Activated CD4-positive, alpha-beta T cell treated with anti-CD3 and anti-CD28 coated beads, Interleukin-2, Interleukin-4, amounts not matched to agents 100 ng/mL and 50 ng/mL, durations not matched to agents 16 hours and 8 hours (primary cell): ENCODE results near the gene PPIL6.
A peak's percentile ranks its signal among the peaks of the same experiment; 100 is the strongest.
"Not testable (repeated sequence)": the region's sequence is repeated elsewhere in the genome, so short reads cannot be mapped to it uniquely, and the experiment has no call there.

Experiments used
- DNase-seq: peaks from one replicate; pipeline ENCODE4 v3.0.0-alpha.2; 2020; ENCODE audit warnings: low spot score

Gene PPIL6

DNA sequence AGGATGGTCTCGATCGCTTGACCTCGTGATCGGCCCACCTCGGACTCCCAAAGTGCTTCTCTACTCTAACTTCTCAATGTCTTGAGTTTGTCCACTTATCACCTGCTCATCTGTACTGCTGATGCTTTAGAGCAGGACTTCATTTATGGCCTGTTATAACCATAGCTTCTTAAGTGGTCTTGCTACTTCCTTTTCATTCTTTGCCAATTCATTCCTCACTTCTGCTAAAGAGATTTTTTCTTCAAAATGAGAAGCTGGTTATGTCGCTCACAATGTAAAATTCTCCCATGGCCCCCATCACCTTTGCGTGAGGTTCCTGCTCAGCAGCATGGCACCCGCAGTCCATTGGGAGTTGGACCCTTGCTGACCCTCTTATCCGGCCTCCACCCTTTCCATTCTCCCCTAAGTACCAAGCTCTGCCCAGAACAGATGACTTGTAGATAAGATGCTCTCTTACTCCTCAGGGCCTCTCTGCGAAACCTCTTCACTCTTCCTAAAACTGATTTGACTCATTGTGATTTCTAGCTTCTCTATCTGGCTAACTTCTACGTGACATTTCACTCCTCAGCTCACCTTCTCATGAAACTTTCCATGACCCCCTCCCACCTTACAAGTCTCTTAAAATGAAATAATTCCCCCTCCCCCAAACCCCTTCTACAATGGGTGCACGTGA lies 44.2 kb downstream of the PPIL6 start:
- no peak for DNase-seq

DNA sequence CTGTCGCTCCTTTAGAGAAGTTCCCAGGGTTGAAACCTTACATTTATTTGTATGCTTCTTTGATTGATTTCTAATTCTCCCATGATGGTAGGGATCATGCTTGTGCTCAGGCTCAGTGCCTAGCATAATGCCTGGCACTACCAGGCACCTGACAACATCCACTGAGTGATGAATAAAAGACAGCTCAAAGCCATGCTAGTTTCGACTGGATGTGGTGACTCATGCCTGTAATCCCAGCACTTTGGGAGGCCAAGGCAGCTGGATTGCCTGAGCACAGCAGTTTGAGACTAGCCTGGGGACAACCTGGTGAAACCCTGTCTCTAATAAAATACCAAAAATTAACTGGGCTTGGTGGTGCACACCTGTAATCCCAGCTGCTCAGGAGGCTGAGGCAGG lies 46.5 kb downstream of the PPIL6 start:
- no peak for DNase-seq

DNA sequence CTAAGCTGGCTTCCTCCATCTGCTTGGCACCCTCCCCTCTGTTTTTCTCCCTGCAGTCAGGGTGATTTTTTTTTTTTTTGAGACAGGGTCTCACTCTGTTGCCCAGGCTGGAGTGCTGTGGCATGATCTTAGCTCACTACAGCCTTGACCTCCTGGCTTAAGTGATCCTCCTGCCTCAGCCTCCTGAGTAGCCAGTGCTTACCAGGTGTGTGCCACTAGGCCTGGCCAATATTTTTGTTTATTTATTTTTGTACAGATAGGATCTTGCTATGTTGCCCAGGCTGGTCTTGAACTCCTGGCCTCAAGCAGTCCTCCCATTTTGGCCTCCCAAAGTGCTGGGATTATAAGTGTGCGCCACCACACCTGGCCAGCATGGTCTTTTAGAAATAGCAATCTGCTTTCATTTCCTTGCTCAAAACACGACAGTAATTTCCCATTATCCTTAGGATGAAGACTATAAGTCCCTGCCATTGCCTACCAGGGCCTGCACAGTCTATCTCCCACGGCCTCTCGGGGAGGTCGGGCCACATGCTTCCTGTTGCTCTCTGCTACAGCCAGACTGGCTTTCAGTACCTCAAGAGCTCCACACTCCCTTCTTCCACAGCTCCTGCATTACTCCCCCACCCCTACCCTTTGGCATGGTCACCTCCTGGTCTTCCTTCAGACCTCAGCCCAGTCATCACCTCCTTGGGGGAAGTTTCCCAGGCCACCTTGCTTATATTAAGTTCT lies 47.1 kb downstream of the PPIL6 start:
- no peak for DNase-seq

DNA sequence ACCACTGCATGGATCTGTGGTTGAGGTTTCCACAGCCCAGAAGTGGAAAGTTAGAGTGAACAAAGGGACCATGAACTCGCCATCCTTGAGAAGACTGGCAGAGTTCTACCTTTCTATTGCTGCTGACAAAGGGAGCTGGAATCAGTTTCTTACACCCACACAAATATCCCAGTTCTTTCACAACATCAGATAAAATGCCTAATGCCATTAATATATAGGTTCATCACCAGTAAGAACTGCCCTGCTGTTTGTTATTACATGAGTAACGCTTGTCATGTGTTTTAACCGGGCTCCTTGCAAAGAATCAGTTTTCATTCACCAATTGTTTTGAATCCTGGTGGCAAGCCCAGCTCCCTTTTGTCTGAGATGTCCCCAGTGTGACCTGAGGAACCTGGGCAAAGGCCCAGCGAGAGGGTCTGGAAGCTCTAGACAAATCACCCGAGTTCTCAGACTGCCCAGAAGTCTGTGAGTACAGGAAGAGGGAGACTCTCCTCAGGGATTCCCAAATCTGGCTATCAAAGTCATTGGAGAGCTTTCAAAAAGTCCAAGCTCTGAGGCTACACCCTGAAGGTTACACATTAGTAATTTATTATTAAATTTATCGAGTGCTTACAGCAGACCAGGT lies 50.7 kb downstream of the PPIL6 start:
- DNase-seq = no peak

DNA sequence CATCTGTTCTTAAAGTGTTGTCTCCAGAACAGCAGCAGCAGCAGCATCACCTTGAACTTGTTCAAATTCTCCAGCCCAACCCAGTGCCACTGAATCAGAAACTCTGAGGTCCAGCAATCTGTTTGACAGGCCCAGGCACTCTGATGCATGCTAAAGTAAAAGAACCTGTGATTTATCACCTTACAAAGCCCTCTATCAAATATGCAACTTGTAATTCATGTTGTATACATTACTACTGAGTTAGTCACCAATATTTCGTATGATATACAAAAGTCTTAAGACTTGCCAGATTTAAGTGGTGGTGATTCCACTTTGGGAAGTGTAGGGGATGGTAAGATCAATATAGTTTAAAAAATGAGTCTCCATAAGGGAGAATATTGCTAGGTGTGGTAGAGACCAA lies 52.2 kb downstream of the PPIL6 start:
- DNase-seq = no peak

DNA sequence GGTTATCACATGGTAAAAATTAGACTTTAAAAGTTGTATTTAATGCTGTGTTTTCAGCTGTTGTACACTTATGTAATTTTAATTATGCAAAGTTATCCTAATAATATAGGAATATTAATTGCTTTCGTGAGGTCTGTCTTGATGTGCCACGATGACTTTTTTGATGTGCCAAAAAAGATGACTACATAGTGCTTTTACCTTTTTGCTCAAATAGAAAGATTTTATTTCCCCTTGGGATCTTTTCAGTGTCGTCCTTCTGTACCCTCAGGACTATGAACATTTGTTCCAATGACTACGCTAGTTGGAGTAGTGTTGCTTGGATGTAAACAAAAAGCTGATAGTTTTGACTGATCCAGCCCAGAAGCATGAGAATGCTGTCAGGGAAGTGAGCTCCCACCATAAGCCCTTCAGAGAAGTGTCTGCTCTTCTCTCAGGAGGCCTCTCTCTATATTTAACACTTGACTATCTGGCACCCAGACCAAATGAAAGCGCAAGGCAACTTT lies 56.9 kb downstream of the PPIL6 start:
- DNase-seq = no peak

DNA sequence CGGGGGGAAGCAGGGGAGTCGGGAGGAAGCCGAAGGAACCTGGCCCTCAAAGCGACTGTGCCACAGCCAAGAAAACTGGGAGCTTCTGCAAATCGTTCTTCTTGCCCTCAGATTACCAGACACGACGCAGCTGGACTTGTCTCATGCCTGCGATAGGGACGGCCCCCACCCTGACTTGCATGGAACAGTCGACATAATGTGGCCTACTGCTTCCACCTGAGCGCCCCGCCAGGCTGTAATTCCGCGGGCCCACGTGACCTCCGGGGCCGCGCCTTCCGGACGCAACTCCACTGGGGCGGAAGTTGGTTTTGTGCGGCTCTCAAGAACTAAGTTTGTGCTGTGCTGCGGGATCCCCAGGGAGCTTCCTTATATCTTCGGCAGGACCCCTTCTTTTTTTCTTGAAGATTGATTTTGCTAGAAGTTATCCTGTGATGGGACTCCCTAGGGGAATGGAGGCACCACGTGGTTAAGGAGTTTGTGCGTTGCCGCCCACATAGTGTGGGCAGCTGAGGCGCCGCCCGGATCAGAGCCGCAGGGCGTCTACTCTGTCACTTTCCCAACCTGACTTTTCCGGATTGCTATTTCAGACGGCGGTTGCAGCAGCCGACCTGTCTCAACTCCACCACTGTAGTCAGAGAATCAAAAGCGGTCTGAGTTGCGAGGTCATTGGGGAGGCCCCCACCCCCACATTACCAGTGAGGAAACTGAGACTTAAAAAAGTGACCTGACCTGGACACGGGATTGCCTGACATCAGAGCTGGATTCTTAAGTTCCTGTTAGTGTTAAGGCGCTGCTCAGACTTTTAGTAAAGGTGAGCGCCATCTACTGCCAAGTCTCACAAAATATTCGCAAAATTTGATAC lies 57.6 kb downstream of the PPIL6 start:
- peak; percentile 92 for DNase-seq

DNA sequence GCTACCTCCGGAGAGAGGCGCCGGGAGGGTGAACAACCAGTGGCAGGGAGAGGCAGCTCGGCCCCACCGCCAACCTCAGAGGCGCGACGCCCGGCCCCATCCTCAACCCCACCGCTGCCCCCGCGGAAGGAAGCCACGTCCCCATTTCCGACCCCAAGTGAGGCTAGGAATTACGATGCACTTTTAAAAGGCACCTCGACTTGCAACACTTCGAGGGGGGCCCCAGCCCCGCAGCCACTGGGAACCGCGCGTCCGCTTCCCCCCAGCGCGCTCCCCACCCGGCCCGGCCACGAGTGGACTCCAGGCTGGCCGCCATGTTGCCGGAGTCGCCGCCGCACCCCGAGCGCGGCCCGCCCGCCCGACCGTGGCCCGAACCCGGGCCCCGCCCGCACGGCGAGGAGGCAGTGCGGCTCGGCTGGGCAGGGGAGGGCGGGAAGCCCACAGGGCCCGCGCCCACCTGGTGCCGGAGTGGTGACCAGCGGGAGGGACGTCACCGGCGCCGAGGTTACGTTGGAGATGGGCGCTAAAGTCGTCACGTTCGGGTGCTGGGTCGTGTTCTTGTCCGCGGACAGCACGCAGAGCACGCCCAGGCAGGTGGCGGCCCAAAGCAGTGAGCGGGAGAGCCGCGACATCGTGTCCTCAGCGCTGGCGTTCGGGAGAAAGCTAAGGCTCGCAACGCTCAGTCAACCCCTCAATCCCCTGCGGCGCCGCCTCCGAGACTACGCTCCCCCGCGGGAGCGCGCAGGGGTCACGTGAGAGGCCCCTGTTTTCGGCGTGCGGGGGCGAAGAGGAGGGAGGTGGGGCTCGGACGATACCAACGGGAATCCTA lies 58.5 kb downstream of the PPIL6 start, which contains the start of gene CD164:
CD164 (minus strand) TSS at position 721 of the 829 bp plus-strand sequence; CDS start at position 632, 89 bp downstream.
- peak; percentile 93 for DNase-seq

DNA sequence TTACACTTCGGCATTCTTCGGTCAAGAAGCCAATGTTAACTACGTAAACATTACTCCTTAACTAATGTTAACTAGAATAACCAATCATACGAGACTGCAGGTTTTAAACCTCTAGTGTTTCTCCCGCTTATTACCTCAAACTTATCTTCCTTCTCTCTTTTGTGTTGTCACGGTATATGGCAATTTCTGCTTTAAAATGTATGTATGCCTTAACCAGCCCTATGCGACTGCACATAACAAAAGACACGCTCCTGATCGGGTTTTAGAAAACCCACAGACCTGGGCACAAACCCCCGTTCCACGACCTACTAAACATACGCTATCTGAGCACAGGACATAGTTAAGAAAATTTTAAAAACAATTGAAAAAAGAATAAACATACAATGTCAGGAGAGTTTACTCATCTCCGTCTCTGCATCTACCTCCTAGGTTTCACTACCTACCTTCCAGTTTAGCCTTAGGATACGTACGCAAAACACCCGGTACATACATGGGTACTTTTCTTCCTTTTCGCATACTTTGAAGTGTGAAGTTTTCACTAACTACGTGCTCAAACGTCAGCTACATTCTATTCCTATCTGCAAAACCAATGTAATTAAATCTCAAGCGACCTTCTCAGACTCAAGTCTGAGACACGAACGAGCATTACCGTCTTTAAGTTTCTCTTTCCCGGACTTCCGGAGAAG lies 59.2 kb downstream of the PPIL6 start:
- DNase-seq = peak; percentile 18

DNA sequence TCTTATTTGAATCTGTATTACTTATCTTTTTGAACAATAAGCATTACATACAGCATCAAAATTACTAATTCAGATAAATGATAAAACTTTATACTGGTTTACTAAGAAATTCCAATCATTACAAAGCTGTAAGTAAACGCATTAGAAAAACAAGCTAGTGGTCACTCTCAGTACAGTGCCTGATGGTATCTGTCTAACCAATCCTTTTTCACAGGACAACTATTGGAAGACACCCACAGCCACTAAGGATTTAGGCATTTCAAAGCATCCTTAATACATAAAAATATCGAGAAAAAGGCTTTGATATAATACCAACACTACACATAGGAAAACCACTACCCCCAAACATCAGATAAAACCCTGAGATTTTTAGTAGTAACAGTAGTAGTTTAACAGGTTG lies 60.7 kb downstream of the PPIL6 start:
- no peak for DNase-seq

DNA sequence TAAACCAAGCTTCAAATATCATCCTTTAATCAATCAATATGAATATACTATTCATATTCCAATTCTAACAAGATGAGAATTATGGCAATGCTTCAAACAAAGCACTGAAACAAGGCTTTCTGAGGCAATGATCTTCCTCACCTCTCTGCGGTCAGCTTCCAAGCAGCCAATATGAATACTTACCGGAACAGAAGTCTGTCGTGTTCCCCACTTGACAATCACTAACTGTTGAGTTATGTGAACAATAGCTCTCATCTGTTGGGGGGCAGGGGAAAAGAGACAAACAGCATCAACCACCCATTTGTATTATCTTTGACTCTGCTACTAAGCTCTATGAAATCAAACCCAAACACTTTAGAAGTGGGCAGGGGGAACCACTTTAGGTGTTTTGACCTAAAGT lies 62.7 kb downstream of the PPIL6 start:
- DNase-seq = no peak

DNA sequence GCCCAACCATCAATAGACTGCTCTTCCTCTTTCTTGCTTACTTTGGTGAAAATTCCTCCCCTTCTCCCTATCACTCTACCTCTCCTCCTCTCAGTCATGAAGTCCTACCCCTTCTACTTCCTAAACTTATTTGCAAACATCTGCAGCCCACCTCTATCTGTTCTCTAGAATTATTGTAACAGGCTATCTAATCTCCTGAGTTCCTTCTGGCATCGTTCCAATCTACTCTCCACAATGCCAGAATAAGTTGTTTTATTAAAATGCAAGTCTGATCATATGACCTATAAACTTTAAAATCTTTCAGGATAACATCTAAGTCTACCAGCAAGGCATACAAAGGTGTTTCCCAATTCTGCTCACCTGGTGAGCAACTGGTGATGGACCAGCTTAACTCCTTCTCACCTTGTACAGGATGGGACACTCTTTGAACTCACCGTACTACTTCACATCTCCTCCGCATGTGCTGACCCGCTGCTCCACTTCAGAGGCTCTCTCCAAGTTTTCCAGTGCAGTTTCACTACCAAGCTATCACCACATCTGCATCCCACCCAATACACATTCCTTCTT lies 66.0 kb downstream of the PPIL6 start:
- DNase-seq = no peak

DNA sequence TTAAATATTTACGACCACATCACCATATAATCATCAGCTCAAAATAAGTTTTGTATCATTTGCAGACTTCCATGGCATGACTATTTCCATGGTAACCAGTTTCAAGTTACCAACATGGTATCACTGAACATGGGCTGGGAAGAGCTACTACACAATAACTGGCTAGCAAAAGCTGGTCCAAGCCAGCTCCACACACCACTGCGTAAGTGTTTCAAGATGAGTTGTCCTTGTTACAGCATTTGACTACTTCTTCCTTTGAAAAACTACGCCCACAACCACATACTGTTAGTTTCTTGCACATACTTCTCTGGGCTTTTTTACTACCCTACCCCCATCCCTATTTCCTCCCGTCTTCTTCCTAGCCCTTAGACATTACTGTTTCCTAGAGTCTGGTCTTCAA lies 66.7 kb downstream of the PPIL6 start:
- peak; percentile 91 for DNase-seq

DNA sequence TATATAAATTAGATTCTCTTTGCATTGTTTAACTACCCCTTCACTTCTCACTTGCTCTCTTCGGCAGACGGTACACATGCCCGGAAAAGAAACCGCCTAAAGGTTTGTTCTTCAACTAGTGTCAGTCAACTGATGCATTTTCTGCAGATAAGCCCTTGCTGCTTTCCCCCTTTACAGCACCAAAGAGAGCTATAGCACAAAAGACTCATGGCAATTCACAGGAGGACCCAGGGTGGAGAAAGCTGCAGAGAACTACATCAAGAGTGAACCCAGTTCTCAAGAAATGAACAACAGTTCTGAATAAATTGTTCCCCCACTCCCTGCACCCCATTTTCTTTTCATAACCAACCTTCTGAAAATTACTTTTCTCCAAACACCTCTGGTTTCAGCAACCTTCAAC lies 67.1 kb downstream of the PPIL6 start:
- no peak for DNase-seq

DNA sequence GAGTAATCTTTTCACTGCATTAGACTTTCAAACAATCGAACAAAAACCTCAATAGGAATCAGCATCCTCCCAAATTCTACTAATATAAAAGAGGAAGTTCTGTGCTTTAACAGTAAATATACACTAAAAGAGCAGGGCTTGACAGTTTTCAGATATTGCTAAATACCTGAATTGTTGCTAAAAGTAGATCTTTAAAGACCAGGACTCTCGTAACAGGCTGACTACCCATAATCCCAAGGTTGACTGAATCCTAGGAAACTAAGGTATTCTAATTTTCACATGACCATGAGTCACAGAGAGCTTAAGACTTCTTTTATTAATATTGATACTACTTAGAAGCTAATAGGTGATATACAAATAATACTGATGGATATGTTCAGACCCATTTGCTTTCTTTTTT lies 68.3 kb downstream of the PPIL6 start:
- no peak for DNase-seq

DNA sequence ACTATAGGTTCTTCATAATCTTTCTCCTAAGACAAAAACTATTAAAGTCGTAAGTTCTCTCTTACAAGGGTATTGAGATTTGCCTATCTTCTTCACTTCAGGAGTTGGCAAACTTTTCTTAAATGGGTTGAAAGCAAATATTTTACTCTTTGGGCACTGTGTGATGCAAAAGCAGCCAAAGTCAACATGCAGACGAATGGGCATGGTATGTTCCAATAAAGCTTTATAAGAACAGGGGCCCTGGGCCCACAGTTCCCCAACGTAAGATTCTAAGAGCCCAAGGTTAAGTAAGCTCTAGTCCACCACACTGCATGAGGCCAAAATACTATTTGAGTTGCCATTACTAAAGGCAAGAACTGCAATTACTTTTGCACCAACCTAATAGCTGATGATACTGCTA lies 69.6 kb downstream of the PPIL6 start:
- DNase-seq = no peak

DNA sequence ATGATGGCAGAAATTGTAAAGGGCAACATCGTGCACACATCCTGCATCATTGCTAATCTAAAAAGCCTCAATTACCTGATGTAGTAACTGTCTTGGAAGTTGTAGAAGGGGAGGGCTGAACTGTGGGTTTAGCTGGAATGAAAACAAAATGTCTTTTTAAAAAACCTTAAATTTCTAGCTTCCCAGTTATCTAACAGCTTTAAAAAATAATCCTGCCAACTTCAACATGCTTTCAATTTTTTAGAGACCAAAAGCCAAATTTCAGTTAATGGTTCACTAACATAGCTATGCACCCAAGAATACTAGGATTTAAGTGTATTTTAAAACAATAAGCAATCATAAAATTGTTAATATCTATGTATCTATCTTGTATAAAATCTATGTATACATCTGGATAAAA lies 70.1 kb downstream of the PPIL6 start:
- DNase-seq = no peak

DNA sequence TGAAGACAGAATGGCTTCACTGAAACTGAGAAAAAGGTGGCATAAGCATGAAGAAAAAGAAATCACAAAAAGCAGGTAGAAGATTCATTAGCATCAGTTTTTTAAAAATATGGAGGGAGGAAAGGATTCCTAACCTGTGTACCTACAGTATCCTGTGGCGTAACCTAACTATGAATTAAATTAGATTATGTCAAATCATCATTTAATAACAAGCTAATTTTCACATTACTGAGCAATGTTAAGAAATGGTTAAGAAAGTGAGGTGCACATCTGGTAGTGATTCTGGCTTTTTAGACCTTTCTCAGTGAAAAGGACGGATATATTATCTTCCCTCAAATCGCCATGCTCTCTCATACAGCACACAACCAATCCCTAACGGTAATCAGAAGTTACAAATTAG lies 70.7 kb downstream of the PPIL6 start:
- DNase-seq = no peak

DNA sequence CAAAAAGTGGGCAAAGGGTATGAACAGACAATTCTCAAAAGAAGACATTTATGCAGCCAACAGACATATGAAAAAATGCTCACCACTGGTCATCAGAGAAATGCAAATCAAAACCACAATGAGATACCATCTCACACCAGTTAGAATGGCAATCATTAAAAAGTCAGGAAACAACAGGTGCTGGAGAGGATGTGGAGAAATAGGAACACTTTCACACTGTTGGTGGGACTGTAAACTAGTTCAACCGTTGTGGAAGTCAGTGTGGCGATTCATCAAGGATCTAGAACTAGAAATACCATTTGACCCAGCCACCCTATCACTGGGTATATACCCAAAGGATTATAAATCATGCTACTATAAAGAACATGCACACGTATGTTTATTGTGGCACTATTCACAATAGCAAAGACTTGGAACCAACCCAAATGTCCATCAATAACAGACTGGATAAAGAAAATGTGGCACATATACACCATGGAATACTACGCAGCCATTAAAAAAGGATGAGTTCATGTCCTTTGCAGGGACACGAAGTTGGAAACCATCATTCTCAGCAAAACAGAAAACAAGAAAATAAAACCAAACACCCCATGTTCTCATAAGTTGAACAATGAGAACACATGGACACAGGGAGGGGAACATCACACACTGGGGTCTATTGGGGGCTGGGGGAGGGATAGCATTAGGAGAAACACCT lies 75.9 kb downstream of the PPIL6 start:
- DNase-seq = not testable (repeated sequence)

DNA sequence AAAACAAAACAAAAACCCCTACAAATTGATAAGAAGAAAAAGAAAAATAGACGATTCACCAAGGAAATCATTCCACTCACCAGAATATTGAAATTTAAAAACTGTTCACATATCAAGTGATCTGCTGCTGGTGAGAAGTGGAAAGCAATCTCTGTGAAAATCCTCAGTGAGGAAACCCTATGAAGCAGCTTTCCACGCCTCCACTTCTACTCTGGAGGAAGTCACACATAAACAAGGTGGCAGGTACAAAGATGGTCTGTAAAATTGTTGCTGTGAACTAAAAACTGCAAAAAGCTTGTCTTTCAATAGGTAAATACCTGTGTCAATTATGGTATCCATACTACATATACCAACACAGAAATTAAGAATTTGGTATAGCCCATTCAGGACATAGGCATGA lies 76.7 kb downstream of the PPIL6 start:
- DNase-seq = no peak
